IPS-18c (cell line): ENCODE measurements around the gene TAS2R38.

ENCODE experiments used
- H3K4me3 ChIP-seq: 2 replicates; pipeline ENCODE4 v1.7.0; 2013; ENCODE audit warnings: low read depth, mild to moderate bottlenecking, low read length, moderate library complexity; ENCODE audit not compliant: insufficient read depth
- H3K9me3 ChIP-seq: one replicate; pipeline ENCODE4 v1.6.1; 2013; ENCODE audit warnings: mild to moderate bottlenecking, low read length, moderate library complexity; ENCODE audit not compliant: control insufficient read depth, insufficient read depth

Gene TAS2R38

GRCh38 chr7:141943846-141944245 is 29.7 kb downstream of the TAS2R38 start:
- H3K4me3 ChIP-seq, result no peak overlapping the region
- no peaks in the 10 kb centered on the region for H3K9me3 ChIP-seq

GRCh38 chr7:141941075-141941474 is 32.5 kb downstream of the TAS2R38 start:
- H3K9me3 ChIP-seq, result no peaks in the 10 kb centered on the region
- H3K4me3 ChIP-seq, result no peak overlapping the region

GRCh38 chr7:141930211-141930610 is 43.4 kb downstream of the TAS2R38 start:
- Histone ChIP-seq H3K9me3 (no peaks in the 10 kb centered on the region), H3K4me3 (no peak overlapping the region)

GRCh38 chr7:141928845-141929195 is 44.8 kb downstream of the TAS2R38 start:
- Histone ChIP-seq H3K4me3 (no peak overlapping the region), H3K9me3 (no peaks in the 10 kb centered on the region)

- H3K4me3 ChIP-seq, result no peak overlapping the region
- no peaks in the 10 kb centered on the region for H3K9me3 ChIP-seq
Measured at GRCh38 chr7:141928146-141928844, 45.3 kb downstream of the TAS2R38 start.
